Stimulated activated naive CD4-positive, alpha-beta T cell treated with Interleukin-2 at 50 U/mL for 16 hours (primary cell): ENCODE measurements around the gene WWC2.
"Not testable (repeated sequence)": the region's sequence is repeated elsewhere in the genome, so short reads cannot be mapped to it uniquely, and the experiment has no call there.

Experiments
- DNase-seq: peaks from one replicate; lab custom pipeline; 2025; lab: John Stamatoyannopoulos, UW

Gene WWC2

GRCh38 chr4:183142571-183143550, 43.8 kb downstream of the WWC2 start:
- no peak for DNase-seq

GRCh38 chr4:183144787-183145186, 45.7 kb downstream of the WWC2 start:
- no peak for DNase-seq

GRCh38 chr4:183145773-183146172, 46.7 kb downstream of the WWC2 start:
- no peak for DNase-seq

GRCh38 chr4:183146478-183146877, 47.4 kb downstream of the WWC2 start:
- DNase-seq: no peak

GRCh38 chr4:183147196-183147595, 48.1 kb downstream of the WWC2 start:
- no peak for DNase-seq

GRCh38 chr4:183147983-183148382, 48.9 kb downstream of the WWC2 start:
- no peak for DNase-seq

GRCh38 chr4:183149616-183150539, 50.8 kb downstream of the WWC2 start:
- DNase-seq: no peak

GRCh38 chr4:183150664-183151063, 51.6 kb downstream of the WWC2 start:
- not testable (repeated sequence) for DNase-seq

GRCh38 chr4:183152232-183152631, 53.2 kb downstream of the WWC2 start:
- not testable (repeated sequence) for DNase-seq

- no peak for DNase-seq
Measured at GRCh38 chr4:183153190-183153916, 54.3 kb downstream of the WWC2 start.

- no peak for DNase-seq
Measured at GRCh38 chr4:183154701-183155391, 55.8 kb downstream of the WWC2 start.

GRCh38 chr4:183155450-183156184, 56.6 kb downstream of the WWC2 start:
- no peak for DNase-seq

- no peak for DNase-seq
Measured at GRCh38 chr4:183157215-183157614, 58.2 kb downstream of the WWC2 start.

GRCh38 chr4:183158062-183158461, 59.0 kb downstream of the WWC2 start:
- no peak for DNase-seq

GRCh38 chr4:183161630-183162029, 62.6 kb downstream of the WWC2 start:
- no peak for DNase-seq

- no peak for DNase-seq
Measured at GRCh38 chr4:183163135-183163534, 64.1 kb downstream of the WWC2 start.

- no peak for DNase-seq
Measured at GRCh38 chr4:183164963-183165362, 65.9 kb downstream of the WWC2 start.

GRCh38 chr4:183165376-183165775, 66.3 kb downstream of the WWC2 start:
- no peak for DNase-seq

GRCh38 chr4:183170894-183171293, 71.8 kb downstream of the WWC2 start:
- DNase-seq: no peak

- no peak for DNase-seq
Measured at GRCh38 chr4:183171484-183172267, 72.6 kb downstream of the WWC2 start.
